Activated B cell treated with CpG ODN at 0.5 μM for 24 hours (primary cell): ENCODE results near the gene ABCB11. TPM values are rescaled to one million over a fixed set of nuclear protein-coding genes. Genes with fewer than 3 reads are reported as not detected.
A peak's percentile ranks its signal among the peaks of the same experiment; 100 is the strongest.

Source experiments
- ATAC-seq: fragments of 200-7000 bp; cut with Tn5 transposase; one replicate; pipeline ENCODE4 v1.10.0; 2021; ENCODE audit warnings: low read depth, mild to moderate bottlenecking, moderate library complexity
- CTCF ChIA-PET: fragments of 350-600 bp; sonication (Branson Sonifier 250); formaldehyde crosslinking; loops from one replicate; lab custom pipeline; 2021; ENCODE audit warnings: antibody characterized with exemption; lab: Charles Lee
- POLR2A ChIA-PET: fragments of 350-600 bp; sonication (Branson Sonifier 250); formaldehyde crosslinking; loops from one replicate; lab custom pipeline; 2021; ENCODE audit warnings: antibody characterized with exemption; lab: Charles Lee
- DNase-seq: peaks from one replicate; pipeline ENCODE4 v3.0.0; 2022
- H3K27ac Mint-ChIP-seq: one replicate; pipeline ENCODE4 v1.8.0; 2020; ENCODE audit warnings: mixed read lengths
- H3K27me3 Mint-ChIP-seq: one replicate; pipeline ENCODE4 v1.8.0; 2021; ENCODE audit warnings: mixed read lengths
- H3K36me3 Mint-ChIP-seq: one replicate; pipeline ENCODE4 v1.8.0; 2021; ENCODE audit warnings: low read depth, mixed read lengths
- H3K4me1 Mint-ChIP-seq: one replicate; pipeline ENCODE4 v1.8.0; 2021; ENCODE audit warnings: mixed read lengths
- H3K4me3 Mint-ChIP-seq: one replicate; pipeline ENCODE4 v1.8.0; 2020; ENCODE audit warnings: mild to moderate bottlenecking, mixed read lengths
- H3K9me3 Mint-ChIP-seq: one replicate; pipeline ENCODE4 v1.8.0; 2020; ENCODE audit warnings: mixed read lengths
- CTCF ChIP-seq: fragments of 200-600 bp; IDR thresholded peaks from one replicate; pipeline ENCODE4 v1.8.0; 2022; ENCODE audit warnings: antibody characterized with exemption, mild to moderate bottlenecking
- intact Hi-C: fragments of 100-400 bp; cut with micrococcal nuclease; formaldehyde crosslinking; loops from one replicate; pipeline ENCODE4 v1.15.1; 2024
- total RNA-seq: library from RNA; stranded (reverse); gene quantifications from 2 replicates; pipeline ENCODE4 v1.2.3, GENCODE V29; 2022

ABCB11 gene
- total RNA-seq, 1 donor from 2014 or later, result not detected

DNA sequence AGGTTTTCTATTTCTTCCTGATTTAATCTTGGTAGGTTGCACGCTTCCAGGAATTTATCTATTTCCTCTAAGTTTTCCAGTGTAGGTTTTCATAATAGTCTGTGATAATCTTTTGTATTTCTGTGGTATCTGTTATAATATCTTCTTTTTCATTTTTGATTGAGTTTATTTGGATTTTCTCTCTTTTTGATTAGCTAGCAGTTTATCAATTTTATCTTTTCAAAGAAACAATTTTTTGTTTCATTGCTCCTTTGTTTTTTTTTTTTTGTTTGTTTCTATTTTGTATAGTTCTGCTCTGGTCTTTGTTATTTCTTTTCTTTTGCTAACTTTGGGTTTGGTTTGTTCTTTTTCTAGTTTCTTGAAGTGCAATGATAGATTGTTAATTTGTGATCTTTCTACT is 78.7 kb downstream of the ABCB11 start:
- no peak for TF ChIP-seq CTCF
- CTCF ChIA-PET, result no interaction called here
- Mint-ChIP-seq H3K27me3 (no peaks in the 10 kb centered on the region), H3K4me3 (no peak overlapping the region), H3K9me3 (peaks cover 13% of the 10 kb centered on the region), H3K4me1 (no peaks in the 10 kb centered on the region), H3K27ac (no peak overlapping the region), H3K36me3 (no peaks in the 10 kb centered on the region)
- no peak for ATAC-seq
- no peak for DNase-seq
- intact Hi-C loops, result no loop called here
- POLR2A ChIA-PET, result no interaction called here

- ATAC-seq (no peak), DNase-seq (no peak)
- Mint-ChIP-seq H3K27ac (no peak overlapping the region), H3K9me3 (peaks cover 13% of the 10 kb centered on the region), H3K4me3 (no peak overlapping the region), H3K27me3 (peaks cover under 1% of the 10 kb centered on the region), H3K36me3 (no peaks in the 10 kb centered on the region), H3K4me1 (no peaks in the 10 kb centered on the region)
- CTCF ChIA-PET, result no interaction called here
- POLR2A ChIA-PET, result no interaction called here
- intact Hi-C loops, result no loop called here
- no peak for TF ChIP-seq CTCF
Observed at GRCh38 chr2:168951871-168952270, 79.3 kb downstream of the ABCB11 start.

- no peak for ATAC-seq
- H3K4me3 Mint-ChIP-seq, result no peak overlapping the region
- intact Hi-C loops, result no loop called here
- ChIA-PET CTCF (interaction anchor here (1.3 to 3.1 kb wide), 2 partner anchors 10 to 15 kb away, joined by 4 to 12 read pairs; no protein-coding TSS in a partner anchor), POLR2A (no interaction called here)
- H3K27ac Mint-ChIP-seq, result no peak overlapping the region
- H3K4me1 Mint-ChIP-seq, result no peaks in the 10 kb centered on the region
- peaks cover 2% of the 10 kb centered on the region for H3K27me3 Mint-ChIP-seq
- DNase-seq, result no peak
- peaks cover 13% of the 10 kb centered on the region for H3K9me3 Mint-ChIP-seq
- no peaks in the 10 kb centered on the region for H3K36me3 Mint-ChIP-seq
- no peak for TF ChIP-seq CTCF
Observed at GRCh38 chr2:168949324-168949723, 81.8 kb downstream of the ABCB11 start.

- DNase-seq (no peak), ATAC-seq (no peak)
- intact Hi-C loops, result no loop called here
- TF ChIP-seq CTCF, result peak; percentile 44
- Mint-ChIP-seq H3K27me3 (peaks cover 2% of the 10 kb centered on the region), H3K36me3 (no peaks in the 10 kb centered on the region), H3K4me3 (no peak overlapping the region), H3K4me1 (no peaks in the 10 kb centered on the region), H3K9me3 (peaks cover 13% of the 10 kb centered on the region), H3K27ac (no peak overlapping the region)
- ChIA-PET CTCF (interaction anchor here (1.3 to 3.1 kb wide), 2 partner anchors 9 to 16 kb away, joined by 4 to 12 read pairs; no protein-coding TSS in a partner anchor), POLR2A (no interaction called here)
Observed at GRCh38 chr2:168948621-168949212, 82.4 kb downstream of the ABCB11 start.

DNA sequence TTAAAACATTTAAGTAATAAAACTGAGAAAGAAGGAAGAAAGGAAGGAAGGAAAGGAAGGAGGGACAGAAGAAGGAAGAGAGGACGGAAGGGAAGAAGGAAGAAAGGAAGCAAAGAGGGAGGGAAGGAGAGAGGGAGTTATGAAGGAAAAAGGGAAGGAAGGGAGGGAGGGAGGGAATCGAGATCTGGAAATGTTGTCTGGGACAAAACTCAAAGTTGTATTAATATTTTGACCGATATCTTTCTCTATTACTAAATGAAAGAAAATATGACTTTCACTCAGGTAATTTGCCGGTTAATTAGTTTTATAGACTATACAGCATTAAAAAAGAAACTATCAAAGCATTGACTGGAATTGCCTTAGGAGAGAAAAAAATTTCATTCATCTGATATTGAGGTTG is 85.6 kb downstream of the ABCB11 start:
- DNase-seq, result no peak
- no peak overlapping the region for H3K4me3 Mint-ChIP-seq
- CTCF ChIA-PET, result no interaction called here
- peaks cover 3% of the 10 kb centered on the region for H3K9me3 Mint-ChIP-seq
- no peaks in the 10 kb centered on the region for H3K4me1 Mint-ChIP-seq
- no peak overlapping the region for H3K27ac Mint-ChIP-seq
- POLR2A ChIA-PET, result no interaction called here
- H3K36me3 Mint-ChIP-seq, result no peaks in the 10 kb centered on the region
- no peak for TF ChIP-seq CTCF
- peaks cover 2% of the 10 kb centered on the region for H3K27me3 Mint-ChIP-seq
- intact Hi-C loops, result no loop called here
- ATAC-seq, result no peak
